NCI-H1694 (cell line): ENCODE measurements around the gene CCNY.

Source experiments
- DNase-seq: peaks from one replicate; lab custom pipeline; 2025; lab: John Stamatoyannopoulos, UW

The CCNY gene

DNA sequence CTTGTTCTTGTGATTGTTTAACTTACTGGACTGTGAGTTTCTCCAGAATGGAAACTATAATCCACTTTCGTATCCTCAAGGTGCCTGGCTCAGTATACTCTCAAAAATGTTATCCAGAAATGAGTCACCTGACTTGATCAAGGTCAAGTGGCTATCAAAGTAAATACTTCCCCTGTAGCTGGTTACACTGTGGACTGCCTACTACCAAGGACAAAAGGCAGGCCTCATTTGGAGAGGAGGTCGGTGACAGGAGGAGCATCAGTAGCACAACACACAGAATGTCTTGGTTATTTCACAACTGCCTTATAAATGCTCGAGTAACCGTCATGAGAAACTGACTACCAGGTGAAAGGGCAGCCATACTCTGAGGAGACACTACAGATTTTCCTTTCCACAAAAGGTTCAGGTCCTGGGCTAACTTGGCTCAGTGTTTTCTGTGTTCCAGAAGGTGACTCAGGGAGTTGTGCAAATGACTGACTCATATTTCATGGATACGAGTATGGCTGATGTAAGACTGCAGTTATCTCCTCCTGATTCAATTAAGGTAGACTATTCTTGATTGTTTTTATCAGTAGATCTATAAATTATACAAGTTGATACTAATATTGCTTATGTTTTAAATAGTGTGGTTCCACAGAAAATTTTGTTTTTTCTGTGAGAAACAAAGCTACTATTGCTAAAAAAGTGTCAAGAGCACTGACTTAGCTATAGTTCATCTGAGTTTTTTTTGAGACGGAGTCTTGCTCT, 4.2 kb upstream of the CCNY start:
- DNase-seq: no peak

DNA sequence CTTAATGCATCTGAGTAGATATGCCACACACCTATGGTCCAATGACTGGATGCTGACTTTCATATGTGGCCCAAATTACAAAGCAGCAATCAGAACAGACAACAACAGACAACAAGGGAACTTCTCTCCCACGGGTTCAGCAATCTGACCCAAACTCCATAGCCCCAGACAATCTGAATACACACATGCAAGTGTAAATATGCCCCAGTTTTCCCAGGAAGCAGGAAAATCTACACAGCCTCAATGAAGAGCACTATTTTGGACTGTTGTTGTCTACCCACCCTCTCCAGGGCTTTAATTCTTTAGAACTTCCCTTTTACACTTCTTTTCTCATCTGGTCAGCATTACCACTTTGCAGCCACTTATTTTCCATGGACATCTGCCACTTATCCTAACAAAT, 2.0 kb upstream of the CCNY start:
- no peak for DNase-seq

DNA sequence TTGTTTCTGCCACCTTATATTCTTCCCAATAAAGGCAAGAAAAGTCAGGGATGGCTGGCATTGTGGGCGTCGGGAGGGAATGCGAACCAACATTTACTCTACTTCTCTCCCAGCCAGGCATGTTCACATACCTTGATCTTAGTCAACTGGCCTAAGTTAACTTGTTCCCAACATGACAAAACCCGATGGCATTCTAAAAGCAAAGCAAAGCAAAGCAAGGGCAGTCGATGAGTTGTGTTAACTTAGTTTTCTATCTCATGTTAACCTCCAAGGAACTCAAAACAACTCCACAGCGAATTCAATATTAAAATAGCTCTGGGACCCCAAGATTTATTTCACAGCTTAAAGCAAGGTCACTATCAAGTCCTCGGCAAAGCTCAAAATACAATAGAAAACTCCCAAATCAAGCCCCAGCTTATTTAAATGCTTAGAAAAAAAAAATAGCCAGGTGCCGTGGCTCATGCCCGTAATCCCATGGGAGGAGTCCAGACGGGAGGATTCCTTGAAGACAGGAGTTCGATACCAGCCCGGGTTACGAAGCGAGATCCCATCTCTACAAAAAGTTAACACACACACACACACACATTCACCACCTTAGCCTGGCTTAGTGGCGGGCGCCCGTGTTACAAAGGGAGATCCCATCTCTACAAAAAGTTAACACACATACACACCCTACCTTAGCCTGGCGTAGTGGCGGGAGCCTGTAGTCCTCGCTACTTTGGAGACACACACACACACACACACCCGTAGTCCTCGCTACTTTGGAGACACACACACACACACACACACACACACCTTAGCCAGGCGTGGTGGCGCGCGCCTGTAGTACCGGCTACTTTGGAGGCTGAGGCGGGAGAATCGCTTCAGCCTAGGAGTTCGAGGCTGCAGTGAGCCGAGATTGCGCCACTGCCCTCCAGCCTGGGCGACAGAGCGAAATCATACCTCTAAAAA, 901 bp upstream of the CCNY start:
- no peak for DNase-seq

DNA sequence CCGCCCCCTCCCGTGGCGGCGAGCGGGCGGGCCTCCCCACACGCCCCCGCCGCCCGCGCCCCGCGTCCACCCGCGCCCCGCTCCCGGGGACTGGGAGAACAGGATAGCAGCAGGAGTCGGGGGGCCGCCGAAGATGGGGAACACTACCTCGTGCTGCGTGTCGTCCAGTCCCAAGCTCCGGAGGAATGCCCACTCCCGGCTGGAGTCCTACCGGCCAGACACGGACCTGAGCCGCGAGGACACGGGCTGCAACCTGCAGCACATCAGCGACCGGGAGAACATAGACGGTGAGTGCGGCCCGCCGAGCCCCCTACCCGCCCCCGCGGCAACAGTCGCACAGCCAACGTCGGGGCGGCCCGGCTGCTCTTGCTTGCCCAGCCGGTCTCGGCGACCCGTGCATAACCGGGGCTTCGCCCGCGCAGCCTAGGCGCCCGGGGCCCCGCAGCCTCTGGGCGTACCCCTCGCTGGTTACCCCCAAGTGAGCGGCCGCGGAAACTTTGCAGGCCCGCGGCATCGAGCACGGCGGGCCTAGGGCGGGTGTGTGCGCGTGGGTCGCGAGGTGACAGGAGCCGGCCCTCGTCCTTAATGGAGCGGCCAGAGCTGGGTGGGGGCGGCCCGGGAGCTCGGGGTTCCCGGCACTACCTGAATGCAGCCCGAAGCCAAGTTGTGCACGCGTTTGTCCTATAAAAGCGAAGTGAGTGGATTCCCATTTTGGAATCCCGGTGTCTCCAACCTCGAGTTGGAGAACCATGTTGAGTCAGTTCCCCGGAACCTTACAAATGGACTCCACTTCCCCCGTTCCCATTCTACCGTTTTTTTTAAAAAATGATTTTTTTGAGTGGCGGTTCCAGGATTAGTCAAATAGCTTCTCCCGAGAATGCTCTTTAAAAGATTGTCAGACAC, 863 bp downstream of the CCNY start:
- peak; percentile 30 for DNase-seq

DNA sequence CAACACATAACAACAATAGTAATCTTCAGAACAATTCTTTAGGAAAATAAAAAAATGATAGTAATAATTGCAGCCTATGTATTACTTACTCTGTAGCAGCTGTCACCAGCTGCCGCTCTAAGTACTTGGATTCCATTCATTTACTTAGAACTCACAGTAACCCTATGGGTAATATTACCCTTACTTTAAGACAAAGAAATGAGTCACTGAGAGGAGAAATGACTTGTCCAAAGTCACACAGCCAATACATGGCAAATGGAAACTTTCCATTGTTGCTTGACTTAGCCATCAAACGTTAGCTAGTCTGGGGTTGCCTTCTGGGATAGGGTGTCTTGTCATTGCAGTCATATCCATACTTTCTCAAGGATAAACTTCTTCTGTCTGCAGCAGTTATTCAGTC, 3.6 kb downstream of the CCNY start:
- DNase-seq: no peak

DNA sequence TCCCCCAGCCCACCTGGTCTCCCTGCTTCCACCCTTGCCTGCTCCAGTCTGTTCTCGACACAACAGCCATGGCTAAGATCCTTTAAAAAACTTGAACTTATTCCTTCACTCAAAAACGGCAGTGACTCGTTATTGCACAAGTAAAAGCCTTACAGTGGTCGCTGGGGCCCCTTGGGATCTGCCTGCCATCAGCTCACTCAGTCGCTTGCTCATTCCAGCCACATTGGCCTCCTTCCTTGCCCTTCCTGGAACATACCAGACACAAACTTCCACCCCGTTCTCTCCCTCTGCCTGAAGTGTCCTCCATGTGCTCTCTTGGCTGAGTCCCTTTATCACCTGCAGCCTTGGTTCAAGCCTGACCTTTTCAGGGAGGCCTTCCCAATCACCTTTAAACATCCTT, 4.7 kb downstream of the CCNY start:
- DNase-seq: no peak

DNA sequence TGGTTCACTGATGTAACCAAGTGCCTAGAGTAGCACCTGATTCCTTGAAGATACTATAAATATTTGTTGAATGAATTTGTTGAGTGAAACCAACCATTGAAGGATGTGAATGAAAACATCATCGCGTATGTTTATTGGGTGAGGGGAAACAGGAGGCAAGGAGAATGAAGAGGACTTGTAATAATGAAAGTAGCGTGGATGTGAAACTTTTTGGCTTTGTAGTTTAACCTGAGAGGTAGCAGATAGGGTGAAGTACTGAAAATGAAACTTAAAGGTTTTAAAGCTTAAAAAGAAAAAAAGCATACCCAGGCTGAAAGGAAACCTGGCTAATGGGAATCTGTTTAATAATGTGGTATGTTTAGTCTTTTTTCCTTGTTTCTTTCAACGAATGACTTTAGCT, 5.2 kb downstream of the CCNY start:
- no peak for DNase-seq

DNA sequence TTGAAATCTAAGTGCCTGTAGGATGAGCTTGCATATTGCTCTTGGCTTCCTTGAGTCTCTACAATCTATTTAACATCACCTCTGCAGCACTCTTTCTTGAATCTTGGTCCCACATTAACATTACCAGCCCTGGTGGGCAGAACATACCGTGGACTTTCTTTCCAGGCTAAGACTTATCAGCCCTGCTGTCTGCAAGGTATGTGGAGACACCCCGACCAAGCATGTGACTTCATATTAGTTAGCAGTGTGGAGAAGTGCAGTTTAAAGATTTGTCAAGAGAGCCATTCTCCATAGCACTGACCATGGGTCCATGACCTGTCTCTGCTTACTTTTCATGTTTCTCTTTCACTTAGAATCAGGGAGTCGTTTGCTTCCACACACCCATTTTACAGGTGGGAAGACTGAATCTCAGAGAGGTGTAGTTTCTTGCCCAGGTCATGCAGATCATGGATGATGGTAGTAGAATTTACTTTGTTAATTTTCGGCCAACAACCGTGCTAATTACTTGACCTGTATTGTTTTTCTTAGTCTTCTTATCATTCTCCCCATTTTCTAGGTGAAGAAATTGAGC, 6.0 kb downstream of the CCNY start:
- no peak for DNase-seq

DNA sequence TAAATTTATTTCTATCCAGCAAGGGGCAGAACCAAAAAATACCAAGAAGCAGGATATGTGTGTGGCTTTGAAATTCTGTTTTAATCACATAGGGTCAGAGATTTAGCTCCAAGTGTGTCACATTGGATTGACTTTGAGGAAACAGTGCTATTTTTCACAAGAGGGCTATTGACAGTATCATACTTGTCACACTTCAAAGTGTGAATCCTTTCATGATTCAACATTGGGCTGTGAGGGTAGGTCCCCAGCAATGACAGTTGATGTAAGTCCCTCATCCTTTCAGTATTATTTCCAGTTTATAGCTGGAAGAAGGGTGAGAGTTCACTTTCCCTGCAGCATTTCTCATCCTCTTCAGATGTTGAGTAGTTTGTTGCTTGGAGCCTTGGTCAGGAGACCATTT, 7.4 kb downstream of the CCNY start:
- no peak for DNase-seq

DNA sequence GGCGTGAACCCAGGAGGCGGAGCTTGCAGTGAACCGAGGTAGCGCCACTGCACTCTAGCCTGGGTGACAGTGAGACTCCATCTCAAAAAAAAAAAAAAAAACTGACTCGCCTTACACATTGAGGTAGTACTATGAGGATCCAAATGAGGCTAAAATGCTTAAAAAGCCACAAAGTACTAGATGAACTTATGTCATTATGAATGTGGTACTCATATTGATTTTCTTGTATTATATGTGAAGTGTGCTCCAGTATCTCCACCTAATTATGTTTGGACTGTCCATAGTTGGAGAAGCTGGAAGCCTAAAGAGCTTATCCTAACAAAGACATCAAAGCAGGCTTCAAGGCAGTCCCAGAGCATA, 9.1 kb downstream of the CCNY start:
- no peak for DNase-seq

DNA sequence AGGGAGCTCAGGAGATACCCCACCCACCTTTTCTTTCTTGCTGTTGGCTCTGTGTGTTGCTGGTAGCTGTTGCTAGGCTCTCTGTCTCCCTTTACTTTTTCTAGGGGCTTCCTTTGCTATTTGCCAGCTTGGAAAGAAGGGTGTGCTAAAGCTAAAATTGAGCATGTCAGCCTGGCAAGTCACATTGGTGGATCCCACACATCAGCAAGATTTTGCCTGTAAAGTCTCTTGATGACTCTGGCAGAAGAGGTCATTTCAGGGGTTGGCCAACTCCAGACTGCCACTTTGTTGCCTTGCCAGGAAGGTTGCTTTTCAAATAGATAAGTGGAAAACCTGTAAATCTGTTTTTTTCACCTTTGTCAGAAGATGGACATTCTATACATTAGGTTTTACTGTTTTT, 9.9 kb downstream of the CCNY start:
- no peak for DNase-seq

DNA sequence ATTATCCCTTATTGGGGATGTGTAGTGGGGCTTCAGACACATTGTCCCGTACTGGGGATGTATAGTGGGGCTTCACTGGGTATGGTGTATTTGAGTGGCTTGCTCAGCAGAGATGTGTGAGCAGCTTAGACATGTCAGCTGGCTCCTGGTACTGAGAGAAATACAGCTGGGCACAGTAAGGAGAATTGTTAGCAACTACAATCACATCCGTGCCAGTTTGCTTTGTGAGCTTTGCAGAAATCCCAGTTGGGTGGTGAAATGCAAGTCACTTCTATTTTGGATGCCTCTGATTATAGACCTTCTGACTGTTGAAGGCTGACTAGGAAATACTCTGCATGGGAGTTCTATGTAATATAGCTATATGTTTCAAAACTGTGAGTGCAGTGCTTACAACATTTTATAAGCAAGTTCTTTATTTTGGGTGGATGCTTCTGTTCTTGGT, 10.8 kb downstream of the CCNY start:
- no peak for DNase-seq

DNA sequence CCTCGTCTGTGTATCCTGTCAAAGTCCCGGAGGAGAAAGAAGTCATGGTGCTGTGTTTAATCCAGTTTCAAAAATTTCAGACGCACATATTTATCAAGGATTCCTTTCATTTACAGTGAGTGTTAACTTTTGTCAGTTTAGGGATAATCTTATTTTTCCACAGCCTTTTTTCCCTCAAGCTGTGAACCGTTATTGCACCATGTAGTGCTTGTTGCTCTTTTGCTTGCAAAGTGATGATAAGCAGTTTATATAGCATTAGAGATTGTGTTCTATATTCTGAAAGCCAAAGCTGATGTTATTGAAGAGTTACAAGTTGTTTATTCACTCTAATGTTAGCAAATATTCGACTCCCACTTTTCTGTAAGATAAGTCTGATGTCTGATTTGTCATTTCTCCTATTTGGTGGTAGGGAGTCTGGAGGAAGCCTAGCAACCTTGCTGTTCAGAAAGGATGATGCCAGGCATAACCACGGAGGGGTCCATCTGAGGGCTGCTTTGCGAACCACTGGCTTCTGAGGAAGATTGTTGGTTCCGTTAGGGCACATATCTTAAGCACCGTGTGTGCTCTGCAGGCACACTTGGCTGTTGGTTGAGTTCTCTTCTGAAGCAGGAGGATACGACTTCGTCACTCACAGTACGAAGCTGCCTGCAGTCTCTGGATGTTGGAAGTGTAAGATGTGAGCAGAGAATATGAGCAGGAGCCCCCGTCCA, 11.7 kb downstream of the CCNY start:
- no peak for DNase-seq

DNA sequence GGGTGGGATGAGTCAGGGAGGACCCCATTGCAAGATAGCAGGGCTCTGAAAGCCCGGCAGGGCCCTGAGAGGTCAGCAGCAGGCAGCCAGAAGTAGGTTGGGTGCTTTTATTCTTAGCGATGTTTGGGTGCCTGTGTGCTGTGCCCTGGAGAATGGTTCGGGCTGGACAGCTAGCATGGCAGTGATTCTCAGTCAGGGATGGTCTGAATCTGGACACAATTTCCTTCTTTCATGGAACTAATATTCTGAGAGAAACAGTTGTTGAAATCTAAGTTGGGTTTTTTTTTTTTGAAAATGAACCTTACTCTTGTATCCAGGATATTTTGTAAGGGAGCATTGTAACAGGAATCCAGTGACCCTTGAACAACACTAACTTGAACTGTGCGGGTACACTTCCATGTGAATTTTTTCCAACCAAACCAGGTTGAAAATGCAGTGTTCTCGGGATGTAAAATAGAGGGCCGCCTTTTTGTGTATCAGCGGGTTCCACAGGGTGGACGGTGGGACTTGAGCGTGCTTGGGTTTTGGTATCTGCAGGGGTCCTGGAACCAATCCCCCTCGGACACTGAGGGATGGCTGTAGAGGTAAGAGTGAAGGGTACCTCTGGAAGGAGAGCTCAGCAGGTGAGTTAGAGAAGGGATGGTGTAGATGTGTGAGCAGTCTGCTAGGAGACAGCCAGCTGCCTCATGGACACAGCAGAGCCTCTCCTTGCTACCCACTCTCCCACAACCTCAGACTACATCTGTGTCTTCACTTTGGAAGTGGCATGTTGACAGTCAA, 12.5 kb downstream of the CCNY start:
- no peak for DNase-seq

DNA sequence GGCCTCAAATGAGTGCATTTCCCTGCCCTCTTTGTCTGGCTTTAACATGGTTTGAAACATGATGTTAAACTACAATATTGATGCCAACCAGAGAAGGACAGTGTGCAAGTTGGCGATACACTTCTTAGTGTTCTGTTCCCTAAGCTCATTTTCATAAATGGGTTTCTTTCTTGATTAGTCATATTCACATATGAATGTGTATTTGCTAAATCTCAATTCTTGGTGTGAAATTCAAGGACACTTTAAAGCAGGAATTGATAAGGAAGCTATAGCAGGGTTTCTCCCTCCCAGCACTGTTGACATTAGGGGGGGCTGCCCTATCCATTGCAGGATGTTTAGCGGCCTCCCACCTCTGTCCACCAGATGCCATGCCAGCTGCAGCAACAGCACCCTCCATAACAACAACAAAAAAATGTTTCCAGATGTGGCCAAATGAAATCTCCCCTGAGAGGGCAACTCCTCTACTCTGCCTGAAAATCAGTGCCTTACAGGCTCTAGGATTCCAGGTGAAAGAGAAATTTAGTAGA, 13.1 kb downstream of the CCNY start:
- no peak for DNase-seq

DNA sequence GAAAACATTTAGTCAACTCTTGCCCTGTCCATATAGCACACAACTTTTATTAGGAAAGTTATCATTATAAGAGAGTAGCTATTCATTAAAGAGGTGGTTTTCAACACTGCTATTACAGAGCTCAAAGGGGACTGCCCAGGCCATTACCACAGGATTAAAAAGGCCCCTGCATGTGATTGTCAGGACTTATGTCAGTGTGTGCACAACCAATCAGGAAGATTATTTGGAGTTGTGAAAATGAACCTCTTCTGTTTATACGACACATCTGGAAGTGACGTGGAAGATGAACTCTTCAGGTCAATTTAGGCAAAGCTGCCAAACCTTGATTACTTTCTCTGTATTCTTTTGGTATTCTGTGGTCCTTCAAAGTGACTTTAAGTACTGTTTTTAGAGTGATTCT, 14.7 kb downstream of the CCNY start:
- no peak for DNase-seq

DNA sequence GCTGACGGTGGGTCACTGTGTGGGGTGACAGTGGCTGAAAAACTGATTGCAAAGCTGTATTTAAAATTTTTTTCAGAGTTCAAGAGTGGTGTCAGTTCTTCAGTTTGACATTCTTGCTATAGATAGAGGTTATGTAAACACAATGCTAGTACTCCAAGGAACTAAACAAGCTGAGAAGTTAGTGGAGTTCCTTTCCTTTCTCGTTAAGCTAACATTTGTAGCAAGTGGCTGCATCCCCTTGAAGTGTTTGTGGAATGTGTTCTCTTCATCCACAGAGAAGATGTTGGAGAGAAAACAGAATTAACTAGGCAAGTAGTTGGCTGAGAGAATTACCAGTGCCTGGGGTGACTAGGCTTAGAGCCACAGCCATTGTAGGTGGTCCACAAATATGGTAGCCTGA, 15.8 kb downstream of the CCNY start:
- no peak for DNase-seq

DNA sequence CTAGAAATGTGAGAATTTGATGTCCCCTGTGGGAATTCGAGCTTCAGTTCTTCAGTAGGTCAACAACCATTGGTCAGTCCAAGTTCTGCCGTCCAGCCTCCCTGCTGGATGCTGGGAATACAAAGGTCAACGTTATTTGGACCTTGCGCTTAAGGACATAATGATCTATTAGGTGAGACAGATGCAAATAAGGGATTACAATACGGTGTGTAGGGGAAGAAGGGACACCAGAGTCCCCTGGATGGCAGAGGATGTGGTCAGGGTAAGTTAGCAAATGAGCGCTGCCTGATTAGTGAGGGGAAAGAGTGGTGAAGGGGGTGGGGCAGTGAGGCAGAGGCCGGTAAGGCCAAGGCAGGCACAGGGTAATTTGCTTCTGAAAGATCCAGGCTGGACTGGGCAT, 16.2 kb downstream of the CCNY start:
- DNase-seq: no peak

DNA sequence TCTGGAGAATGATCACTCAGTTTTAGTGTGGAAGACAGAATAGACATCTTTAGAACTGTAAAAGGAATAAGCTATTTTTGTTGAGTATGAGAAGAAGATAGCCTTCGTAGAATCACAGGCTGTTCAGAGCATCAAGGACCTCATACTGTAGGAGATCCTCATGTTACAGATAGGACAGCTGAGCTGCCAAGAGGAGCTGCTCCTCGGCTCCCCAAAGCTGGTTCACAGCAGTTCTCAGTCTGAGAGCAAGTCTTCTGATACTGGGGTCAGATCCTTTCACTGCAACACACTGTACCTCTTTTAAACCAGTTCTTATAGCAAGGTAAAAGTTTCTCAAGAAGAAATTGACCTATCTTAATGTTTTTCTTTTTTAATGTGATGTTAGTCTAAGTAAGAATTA, 17.1 kb downstream of the CCNY start:
- DNase-seq: no peak

DNA sequence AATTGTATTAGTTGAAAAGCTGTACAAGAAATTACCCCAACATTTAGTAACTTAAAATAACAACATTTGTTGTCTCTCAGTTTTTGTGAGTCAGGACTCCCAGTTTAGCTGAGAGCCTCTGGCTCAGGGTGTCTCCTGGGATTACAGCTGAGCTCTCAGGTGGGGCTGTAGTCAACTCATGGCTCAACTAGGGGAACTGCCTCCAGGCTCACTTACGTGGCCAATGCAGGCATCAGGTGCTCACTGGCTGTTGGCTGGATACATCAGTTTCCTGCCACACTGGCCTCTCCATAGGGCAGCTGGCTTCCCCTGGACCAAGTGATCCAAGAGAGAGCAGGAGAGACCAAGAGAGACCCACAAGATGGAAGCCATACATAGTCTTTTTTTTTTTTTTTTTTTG, 17.5 kb downstream of the CCNY start:
- DNase-seq: no peak
